Measurements from ENCODE around the gene NBPF3. TPM values are rescaled to one million over a fixed set of nuclear protein-coding genes. Genes with fewer than 3 reads are reported as not detected.
"Not testable (repeated sequence)": the region's sequence is repeated elsewhere in the genome, so short reads cannot be mapped to it uniquely, and the experiment has no call there.

NBPF3 gene
- total RNA-seq, 4 donors from 2014 or later, result 2.6 to 19.7 (median 7.1) TPM

DNA sequence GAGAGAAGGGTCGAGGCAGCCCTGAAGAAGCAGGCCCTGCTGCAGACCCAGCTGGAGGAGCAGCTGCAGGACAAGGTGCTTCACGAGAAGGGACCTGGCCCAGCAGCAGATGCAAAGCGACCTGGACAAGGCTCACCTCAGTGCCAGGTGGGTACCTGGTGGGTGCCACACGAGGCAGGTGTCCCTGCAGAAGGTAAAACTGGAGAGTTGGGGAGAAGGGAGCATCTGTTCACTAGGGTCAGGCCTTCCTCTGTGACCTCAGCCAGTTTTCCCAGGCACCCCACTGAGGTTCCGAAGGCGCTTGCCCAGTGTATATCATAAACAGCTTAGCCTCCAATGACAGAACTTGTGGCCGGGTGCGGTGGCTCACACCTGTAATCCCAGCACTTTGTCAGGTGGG is 5.5 kb upstream of the NBPF3 start:
- DNase-seq (ENCODE audit: low spot score in 2 of 2), result no peak
- WGBS, 2 donors, result 87 to 90% methylated on average over 8 of the region's 8 CpGs
- TF ChIP-seq, protein P1, sequence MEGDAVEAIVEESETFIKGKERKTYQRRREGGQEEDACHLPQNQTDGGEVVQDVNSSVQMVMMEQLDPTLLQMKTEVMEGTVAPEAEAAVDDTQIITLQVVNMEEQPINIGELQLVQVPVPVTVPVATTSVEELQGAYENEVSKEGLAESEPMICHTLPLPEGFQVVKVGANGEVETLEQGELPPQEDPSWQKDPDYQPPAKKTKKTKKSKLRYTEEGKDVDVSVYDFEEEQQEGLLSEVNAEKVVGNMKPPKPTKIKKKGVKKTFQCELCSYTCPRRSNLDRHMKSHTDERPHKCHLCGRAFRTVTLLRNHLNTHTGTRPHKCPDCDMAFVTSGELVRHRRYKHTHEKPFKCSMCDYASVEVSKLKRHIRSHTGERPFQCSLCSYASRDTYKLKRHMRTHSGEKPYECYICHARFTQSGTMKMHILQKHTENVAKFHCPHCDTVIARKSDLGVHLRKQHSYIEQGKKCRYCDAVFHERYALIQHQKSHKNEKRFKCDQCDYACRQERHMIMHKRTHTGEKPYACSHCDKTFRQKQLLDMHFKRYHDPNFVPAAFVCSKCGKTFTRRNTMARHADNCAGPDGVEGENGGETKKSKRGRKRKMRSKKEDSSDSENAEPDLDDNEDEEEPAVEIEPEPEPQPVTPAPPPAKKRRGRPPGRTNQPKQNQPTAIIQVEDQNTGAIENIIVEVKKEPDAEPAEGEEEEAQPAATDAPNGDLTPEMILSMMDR (IDR thresholded peaks at IDR 0.05), result no peak
- no peak overlapping the region for H3K4me3 ChIP-seq (ENCODE audit: low read depth, poor library complexity, severe bottlenecking)
- intact Hi-C loops (cut with DNase I; ENCODE audit: low total_unique reads), result no loop called here

DNA sequence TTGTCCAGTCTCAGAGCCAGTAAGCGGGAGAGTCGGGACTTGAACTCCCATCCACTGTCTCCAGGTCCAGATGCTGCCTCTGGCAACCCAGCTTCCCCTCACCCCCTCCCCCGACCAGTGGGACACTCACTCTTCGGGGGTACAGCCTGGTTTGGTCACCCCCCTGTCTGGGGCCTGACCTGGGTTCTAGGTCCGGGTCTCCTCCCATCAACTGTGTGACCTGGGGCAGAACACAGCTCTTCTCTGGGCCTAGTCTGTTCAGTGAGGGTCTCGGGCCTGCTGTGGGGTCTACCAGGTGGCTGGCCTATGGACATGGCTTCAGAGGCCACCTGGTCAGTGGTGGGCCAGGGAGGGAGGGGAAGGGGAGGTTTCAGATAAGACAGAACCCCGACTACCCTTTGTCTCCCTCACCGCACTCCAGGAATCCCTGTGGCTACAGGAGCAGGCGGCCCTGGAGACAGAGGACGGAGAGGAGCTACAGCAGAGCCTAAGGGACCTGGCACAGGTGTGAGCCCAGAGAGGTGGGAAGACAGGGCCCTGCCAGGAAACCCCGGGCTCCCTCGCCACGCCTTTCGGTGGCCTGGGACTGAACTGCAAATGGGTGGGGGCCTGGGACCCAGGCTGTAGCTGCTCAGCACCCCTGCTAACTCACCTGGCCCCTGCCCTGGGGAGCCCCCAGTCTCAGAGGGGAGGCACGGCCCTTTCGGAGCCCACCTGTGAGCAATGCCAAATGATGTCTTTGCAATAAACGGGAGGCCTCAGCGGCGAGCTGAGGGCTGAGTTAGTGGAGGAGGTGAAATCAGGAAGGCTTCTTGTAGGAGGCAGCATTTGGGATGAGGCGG is 4.1 kb upstream of the NBPF3 start:
- H3K4me3 ChIP-seq (ENCODE audit: low read depth, poor library complexity, severe bottlenecking), result no peak overlapping the region
- WGBS, 2 donors, result 82 to 85% methylated on average over 18 of the region's 20 CpGs
- DNase-seq (ENCODE audit: low spot score in 2 of 2), result no peak
- TF ChIP-seq, protein P1 (IDR thresholded peaks at IDR 0.05), result no peak
- TF ChIP-seq POLR2A (IDR thresholded peaks at IDR 0.05), result no peak
- intact Hi-C loops (cut with DNase I; ENCODE audit: low total_unique reads), result no loop called here

DNA sequence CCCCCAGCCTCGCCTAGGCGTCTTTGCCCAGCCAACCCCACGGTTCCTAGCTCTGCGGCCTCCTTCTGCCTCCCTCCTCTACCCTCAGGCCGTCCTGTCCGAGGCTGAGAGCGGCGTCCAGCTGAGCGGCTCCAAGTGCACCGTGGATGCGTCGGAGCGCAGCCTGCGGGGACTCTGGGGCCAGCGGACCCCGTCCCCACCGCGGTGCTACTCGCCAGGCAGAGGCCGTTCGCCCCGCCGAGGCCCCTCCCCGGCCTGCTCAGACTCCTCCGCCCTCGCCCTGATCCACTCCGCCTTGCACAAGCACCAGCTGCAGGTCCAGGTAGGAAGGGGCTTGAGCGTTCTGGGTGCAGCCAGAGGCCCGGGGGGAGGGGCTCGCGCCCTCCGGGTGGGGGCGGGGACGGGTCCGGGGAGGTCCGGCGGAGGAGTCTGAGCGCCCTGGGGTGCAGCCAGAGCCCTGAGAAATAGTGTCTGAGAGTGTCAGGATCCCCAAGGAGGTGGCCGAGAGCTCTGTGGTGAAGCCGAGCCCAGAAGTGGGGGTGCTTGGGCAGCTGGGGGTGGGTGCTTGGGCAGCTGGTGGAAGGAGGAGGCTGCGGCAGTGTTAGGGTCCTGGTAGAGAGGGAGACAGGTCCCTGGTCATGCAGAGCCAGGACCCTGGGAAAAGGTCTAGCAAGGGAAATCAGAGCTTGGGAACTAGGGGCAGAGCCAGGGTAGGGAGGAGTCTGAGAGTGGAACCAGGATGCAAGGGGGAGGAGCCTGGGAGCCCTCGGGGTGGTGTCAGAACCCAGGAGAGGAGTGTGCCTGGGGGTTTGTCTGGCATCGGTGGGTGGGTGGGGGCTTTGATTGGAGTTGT is 3.2 kb upstream of the NBPF3 start:
- H3K4me3 ChIP-seq (ENCODE audit: low read depth, poor library complexity, severe bottlenecking), result no peak overlapping the region
- no peak for TF ChIP-seq POLR2A (IDR thresholded peaks at IDR 0.05)
- TF ChIP-seq, protein P1 (IDR thresholded peaks at IDR 0.05), result no peak
- DNase-seq (ENCODE audit: low spot score in 2 of 2), result no peak
- intact Hi-C loops (cut with DNase I; ENCODE audit: low total_unique reads), result no loop called here
- 9 to 23% methylated on average over 24 to 25 of the region's 43 CpGs for WGBS, 2 donors

DNA sequence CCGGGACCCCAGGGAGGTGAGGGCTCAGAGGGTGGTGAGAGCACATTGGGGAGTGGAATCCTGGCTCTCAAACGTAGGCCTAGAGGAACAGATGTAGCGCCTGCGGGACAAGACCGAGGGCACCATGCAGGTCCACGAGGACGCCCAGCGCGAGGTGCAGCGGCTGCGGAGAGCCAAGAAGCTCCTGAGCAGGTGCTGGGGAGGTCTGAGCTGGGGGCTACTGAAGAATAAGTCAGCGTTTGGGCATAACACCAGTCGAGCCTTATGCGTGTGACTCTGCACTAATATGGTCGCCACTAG is 2.6 kb upstream of the NBPF3 start:
- no peak for DNase-seq (ENCODE audit: low spot score in 2 of 2)
- WGBS, 2 donors, result 69 to 71% methylated on average over 15 of the region's 15 CpGs
- TF ChIP-seq, protein P1 (IDR thresholded peaks at IDR 0.05), result no peak
- TF ChIP-seq POLR2A (IDR thresholded peaks at IDR 0.05), result no peak
- intact Hi-C loops (cut with DNase I; ENCODE audit: low total_unique reads), result no loop called here
- no peak overlapping the region for H3K4me3 ChIP-seq (ENCODE audit: low read depth, poor library complexity, severe bottlenecking)

DNA sequence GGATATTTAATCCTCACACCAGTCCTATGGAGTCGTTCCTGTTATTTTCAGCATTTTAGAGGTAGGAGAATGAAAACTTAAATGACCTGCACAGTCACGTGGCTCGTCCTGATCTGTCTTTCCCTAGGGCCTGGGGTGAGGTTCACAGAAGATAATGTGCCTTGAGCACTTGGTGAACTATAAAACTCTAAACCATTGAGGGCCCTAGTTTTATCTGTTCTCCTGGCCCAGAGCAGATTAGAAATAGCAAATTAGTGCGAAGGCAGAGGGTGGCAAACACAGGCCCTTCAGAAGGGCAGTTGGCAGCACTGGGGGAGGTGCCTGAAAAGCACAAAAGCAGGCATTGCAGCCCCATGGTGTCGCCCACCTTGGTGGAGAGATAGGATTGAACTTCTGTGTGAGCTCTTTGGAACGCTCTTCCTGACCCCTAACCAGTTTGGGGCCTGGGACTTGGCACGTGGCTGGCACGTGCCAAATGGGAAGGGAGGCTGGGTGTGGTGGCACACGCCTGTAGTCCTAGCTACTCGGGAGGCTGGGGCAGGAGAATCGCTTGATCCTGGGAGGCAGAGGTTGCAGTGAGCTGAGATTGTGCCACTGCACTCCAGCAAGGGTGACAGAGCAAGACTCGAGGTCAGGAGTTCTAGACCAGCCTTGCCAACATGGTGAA is 1.2 kb upstream of the NBPF3 start:
- WGBS, 2 donors, result 71 to 75% methylated on average over 12 of the region's 12 CpGs
- intact Hi-C loops (cut with DNase I; ENCODE audit: low total_unique reads); DNase-seq (ENCODE audit: low spot score in 2 of 2); H3K4me3 ChIP-seq (ENCODE audit: low read depth, poor library complexity, severe bottlenecking): not testable (repeated sequence)

DNA sequence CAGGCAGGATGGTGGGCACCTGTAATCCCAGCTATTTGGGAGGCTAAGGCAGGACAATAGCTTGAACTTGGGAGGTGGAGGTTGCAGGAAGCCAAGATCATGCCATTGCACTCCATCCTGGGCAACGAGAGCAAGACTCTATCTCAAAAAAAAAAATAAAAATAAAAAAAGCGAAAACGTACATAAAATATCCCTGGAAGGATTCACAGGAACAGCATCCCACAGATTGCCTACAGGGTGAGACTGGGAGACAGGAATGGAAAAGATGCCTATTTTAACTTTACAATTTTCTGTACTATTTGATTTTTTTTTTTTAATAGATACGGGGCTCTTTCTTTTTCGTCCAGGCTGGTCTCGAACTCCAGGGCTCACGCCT is 604 bp upstream of the NBPF3 start:
- TF ChIP-seq, protein P1 (IDR thresholded peaks at IDR 0.05), result no peak
- intact Hi-C loops (cut with DNase I; ENCODE audit: low total_unique reads), result no loop called here
- no peak overlapping the region for H3K4me3 ChIP-seq (ENCODE audit: low read depth, poor library complexity, severe bottlenecking)
- DNase-seq (ENCODE audit: low spot score in 2 of 2), result no peak
- WGBS, 2 donors, result 28 to 29% methylated on average over 7 of the region's 7 CpGs

DNA sequence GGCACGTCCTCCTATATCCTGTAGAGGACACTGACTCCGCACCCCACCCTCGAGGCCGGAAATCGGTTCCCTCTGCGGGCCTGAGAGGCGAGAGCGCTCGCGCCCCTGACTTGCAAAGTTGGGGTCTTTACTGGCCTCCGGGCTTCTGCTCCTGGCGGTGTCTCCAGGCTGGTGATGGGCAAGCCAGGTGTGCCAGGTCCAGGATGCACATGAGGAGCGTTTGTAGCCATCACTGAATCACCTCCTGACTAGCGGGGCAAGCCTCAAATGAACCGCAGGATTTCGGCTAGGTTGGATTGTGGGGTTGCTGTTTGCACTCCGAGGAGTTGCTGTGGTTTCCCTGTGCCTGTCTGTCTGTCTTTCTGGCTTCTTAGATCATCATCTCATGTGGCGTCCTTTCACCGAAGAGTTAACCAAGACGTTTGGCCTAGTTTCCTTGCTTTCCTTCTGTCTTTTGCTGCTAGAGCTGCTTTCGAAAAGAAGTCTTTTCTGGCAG is 741 bp downstream of the NBPF3 start:
- intact Hi-C loops (cut with DNase I; ENCODE audit: low total_unique reads); DNase-seq (ENCODE audit: low spot score in 2 of 2): not testable (repeated sequence)
- 5 to 6% methylated on average over 11 to 19 of the region's 21 CpGs for WGBS, 2 donors
- H3K4me3 ChIP-seq (ENCODE audit: low read depth, poor library complexity, severe bottlenecking), result peak overlapping the region; percentile 28

DNA sequence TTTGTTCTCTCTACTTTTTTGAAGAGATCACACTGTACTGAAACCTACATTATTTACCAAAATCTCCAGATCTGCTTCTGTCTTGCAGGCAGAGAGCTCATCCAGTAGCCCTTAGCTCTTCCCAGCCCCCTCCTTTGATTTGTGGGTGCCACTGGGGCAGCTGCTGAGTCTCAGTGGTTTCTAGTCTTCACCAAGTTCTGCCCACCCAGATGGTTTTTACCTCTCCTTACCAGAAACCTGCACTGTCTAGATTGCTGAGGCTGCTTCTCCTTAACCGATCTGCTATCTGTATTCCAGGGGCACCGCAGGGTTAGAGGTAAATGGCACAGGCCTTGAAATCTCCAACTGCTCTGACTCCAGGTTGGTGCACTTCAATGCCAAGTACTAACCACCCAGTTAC is 6.7 kb downstream of the NBPF3 start:
- DNase-seq (ENCODE audit: low spot score in 2 of 2); H3K4me3 ChIP-seq (ENCODE audit: low read depth, poor library complexity, severe bottlenecking); intact Hi-C loops (cut with DNase I; ENCODE audit: low total_unique reads): not testable (repeated sequence)
- WGBS, 2 donors, result 88 to 95% methylated on average over 2 of the region's 2 CpGs

Measured in lower leg skin (tissue), 4 donors.